Measurements from ENCODE around the gene PFDN1.

PFDN1 gene

DNA sequence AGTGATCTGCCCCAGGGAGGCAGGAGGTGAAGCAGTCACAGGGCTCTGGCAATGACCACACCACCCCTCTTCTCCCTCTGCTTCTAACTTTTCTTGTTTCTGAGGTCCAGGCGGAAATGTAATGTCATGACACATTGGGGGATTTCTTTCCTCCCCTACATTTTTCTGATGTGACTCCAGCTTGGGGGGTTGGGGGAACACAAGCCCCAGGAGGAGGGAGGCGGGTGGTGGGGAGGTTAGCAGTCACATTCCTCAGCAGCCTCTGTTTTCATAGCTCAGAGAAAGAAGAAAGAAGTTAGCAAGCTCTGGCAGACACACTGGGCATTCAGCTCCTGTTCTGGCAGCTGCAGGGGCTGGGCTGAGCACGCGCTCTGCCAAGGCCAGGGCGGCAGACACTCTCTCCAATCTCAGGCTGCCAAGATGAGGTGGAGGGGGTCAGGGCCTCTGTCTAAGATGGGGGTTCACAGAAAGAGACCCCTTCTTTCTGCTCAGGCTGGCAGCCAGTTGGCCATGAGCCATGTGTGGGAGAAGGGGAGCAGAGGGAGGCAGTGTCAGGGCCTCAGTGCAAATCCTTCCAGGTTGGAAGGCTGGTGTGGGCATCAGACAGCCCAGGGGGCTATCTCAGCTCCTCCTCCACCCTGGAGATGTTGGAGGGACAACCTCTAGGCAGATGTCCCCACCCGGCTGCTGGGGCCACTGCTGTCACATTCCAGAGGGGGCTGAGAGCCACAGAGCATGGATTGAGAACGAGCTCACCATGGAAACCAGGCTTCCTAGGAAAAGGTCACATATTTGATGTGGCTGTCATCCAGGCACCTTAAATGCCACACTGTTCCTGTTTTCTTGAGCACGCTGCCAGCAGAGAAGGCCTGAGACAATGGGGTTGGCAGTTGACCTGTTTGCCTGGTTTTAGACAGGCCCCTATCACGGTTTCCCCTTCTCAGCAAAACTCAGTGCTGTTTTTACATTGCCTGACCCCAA lies 20.1 kb upstream of the PFDN1 start:
- H3K27me3 ChIP-seq (replicated peaks in 2 of 5; ENCODE audit: control insufficient read depth in 4 of 5, insufficient read depth in 5 of 5, low read length in 4 of 5) = no peaks in the 10 kb centered on the region
- H3K4me3 ChIP-seq (ENCODE audit: control insufficient read depth in 1 of 7, extremely low read depth in 1 of 7, insufficient read depth in 4 of 7, low read depth in 2 of 7, low read length in 6 of 7) = no peak overlapping the region
- no peaks in the 10 kb centered on the region for H3K9me3 ChIP-seq (ENCODE audit: control extremely low read depth in 1 of 5, control insufficient read depth in 4 of 5, insufficient read depth in 2 of 5, low read depth in 1 of 5, low read length in 4 of 5)
- H3K36me3 ChIP-seq (ENCODE audit: control insufficient read depth in 4 of 4, insufficient read depth in 4 of 4, low read length in 3 of 4) = no peaks in the 10 kb centered on the region
- H3K27ac ChIP-seq (ENCODE audit: insufficient read depth in 1 of 2, low read depth in 1 of 2, low read length in 2 of 2, poor library complexity in 1 of 2, severe bottlenecking in 2 of 2) = no peak overlapping the region
- ChIA-PET POLR2A (no interaction called here), CTCF (interaction anchor here (0.6 to 1.4 kb wide), 3 partner anchors 11 to 23 kb away, joined by 3 to 4 read pairs (median 3); no protein-coding TSS in a partner anchor)
- peaks cover 0 to 19% (median 0%) of the 10 kb centered on the region in 4 experiments for H3K4me1 ChIP-seq (ENCODE audit: control extremely low read depth in 1 of 4, control insufficient read depth in 4 of 4, insufficient read depth in 4 of 4, low read length in 3 of 4)
- WGBS (ENCODE audit: insufficient coverage) = 86% methylated on average over 7 of the region's 9 CpGs
- DNase-seq = no peak

- CTCF ChIA-PET = interaction anchor here (0.7 to 1.7 kb wide), 8 partner anchors 10 to 66 kb away, joined by 3 to 4 read pairs (median 4); no protein-coding TSS in a partner anchor
- 94% methylated on average over 2 of the region's 2 CpGs for WGBS (ENCODE audit: insufficient coverage)
- Histone ChIP-seq H3K36me3 (ENCODE audit: control insufficient read depth in 4 of 4, insufficient read depth in 4 of 4, low read length in 3 of 4) (no peaks in the 10 kb centered on the region), H3K4me1 (ENCODE audit: control extremely low read depth in 1 of 4, control insufficient read depth in 4 of 4, insufficient read depth in 4 of 4, low read length in 3 of 4) (peaks cover 0 to 19% (median 0%) of the 10 kb centered on the region in 4 experiments), H3K27ac (ENCODE audit: insufficient read depth in 1 of 2, low read depth in 1 of 2, low read length in 2 of 2, poor library complexity in 1 of 2, severe bottlenecking in 2 of 2) (no peak overlapping the region), H3K9me3 (ENCODE audit: control extremely low read depth in 1 of 5, control insufficient read depth in 4 of 5, insufficient read depth in 2 of 5, low read depth in 1 of 5, low read length in 4 of 5) (no peaks in the 10 kb centered on the region), H3K27me3 (replicated peaks in 2 of 5; ENCODE audit: control insufficient read depth in 4 of 5, insufficient read depth in 5 of 5, low read length in 4 of 5) (no peaks in the 10 kb centered on the region), H3K4me3 (ENCODE audit: control insufficient read depth in 1 of 7, extremely low read depth in 1 of 7, insufficient read depth in 4 of 7, low read depth in 2 of 7, low read length in 6 of 7) (no peak overlapping the region)
- no peak for DNase-seq
- POLR2A ChIA-PET = no interaction called here
Measured at GRCh38 chr5:140321796-140322195, 18.9 kb upstream of the PFDN1 start.

GRCh38 chr5:140319833-140320232 lies 16.9 kb upstream of the PFDN1 start:
- POLR2A ChIA-PET = no interaction called here
- no peak overlapping the region for H3K27ac ChIP-seq (ENCODE audit: insufficient read depth in 1 of 2, low read depth in 1 of 2, low read length in 2 of 2, poor library complexity in 1 of 2, severe bottlenecking in 2 of 2)
- WGBS (ENCODE audit: insufficient coverage) = 80% methylated on average over 1 of the region's 1 CpG
- CTCF ChIA-PET = no interaction called here
- no peak overlapping the region for H3K4me3 ChIP-seq (ENCODE audit: control insufficient read depth in 1 of 7, extremely low read depth in 1 of 7, insufficient read depth in 4 of 7, low read depth in 2 of 7, low read length in 6 of 7)
- H3K36me3 ChIP-seq (ENCODE audit: control insufficient read depth in 4 of 4, insufficient read depth in 4 of 4, low read length in 3 of 4) = no peaks in the 10 kb centered on the region
- DNase-seq = no peak
- H3K27me3 ChIP-seq (replicated peaks in 2 of 5; ENCODE audit: control insufficient read depth in 4 of 5, insufficient read depth in 5 of 5, low read length in 4 of 5) = no peaks in the 10 kb centered on the region
- H3K4me1 ChIP-seq (ENCODE audit: control extremely low read depth in 1 of 4, control insufficient read depth in 4 of 4, insufficient read depth in 4 of 4, low read length in 3 of 4) = peaks cover 0 to 18% (median 0%) of the 10 kb centered on the region in 4 experiments
- no peaks in the 10 kb centered on the region for H3K9me3 ChIP-seq (ENCODE audit: control extremely low read depth in 1 of 5, control insufficient read depth in 4 of 5, insufficient read depth in 2 of 5, low read depth in 1 of 5, low read length in 4 of 5)

- ChIA-PET CTCF (interaction anchor here (1.3 kb wide), 1 partner anchor 23 kb away, joined by 3 read pairs; no protein-coding TSS in a partner anchor), POLR2A (no interaction called here)
- Histone ChIP-seq H3K9me3 (ENCODE audit: control extremely low read depth in 1 of 5, control insufficient read depth in 4 of 5, insufficient read depth in 2 of 5, low read depth in 1 of 5, low read length in 4 of 5) (no peaks in the 10 kb centered on the region), H3K27ac (ENCODE audit: insufficient read depth in 1 of 2, low read depth in 1 of 2, low read length in 2 of 2, poor library complexity in 1 of 2, severe bottlenecking in 2 of 2) (no peak overlapping the region), H3K4me3 (ENCODE audit: control insufficient read depth in 1 of 7, extremely low read depth in 1 of 7, insufficient read depth in 4 of 7, low read depth in 2 of 7, low read length in 6 of 7) (no peak overlapping the region), H3K4me1 (ENCODE audit: control extremely low read depth in 1 of 4, control insufficient read depth in 4 of 4, insufficient read depth in 4 of 4, low read length in 3 of 4) (peaks cover 0 to 16% (median 0%) of the 10 kb centered on the region in 4 experiments), H3K27me3 (replicated peaks in 2 of 5; ENCODE audit: control insufficient read depth in 4 of 5, insufficient read depth in 5 of 5, low read length in 4 of 5) (no peaks in the 10 kb centered on the region), H3K36me3 (ENCODE audit: control insufficient read depth in 4 of 4, insufficient read depth in 4 of 4, low read length in 3 of 4) (no peaks in the 10 kb centered on the region)
- 98% methylated on average over 4 of the region's 4 CpGs for WGBS (ENCODE audit: insufficient coverage)
- DNase-seq = no peak
Measured at GRCh38 chr5:140318792-140319191, 15.9 kb upstream of the PFDN1 start.

DNA sequence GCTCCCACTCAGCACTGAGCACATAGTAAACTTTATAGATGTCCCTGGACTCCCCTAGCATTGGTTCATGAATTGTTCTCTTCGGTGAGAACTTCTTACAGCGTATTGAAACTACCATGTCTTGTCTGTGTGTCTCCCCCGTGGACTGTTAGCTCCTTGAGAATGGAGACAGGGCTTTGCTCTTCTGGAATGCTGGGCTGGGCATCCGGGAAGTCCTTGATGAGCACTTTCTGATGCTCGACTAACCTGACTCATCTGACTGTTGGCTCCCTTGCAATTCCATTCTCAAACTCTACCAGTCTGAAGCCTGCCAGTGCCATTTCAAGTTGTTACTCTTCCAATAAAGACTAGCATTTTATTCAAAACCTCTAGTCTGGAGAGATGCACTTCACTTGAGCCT lies 15.0 kb upstream of the PFDN1 start:
- ChIA-PET CTCF (interaction anchor here (1.0 to 1.3 kb wide), 3 partner anchors 24 to 28 kb away, joined by 3 to 4 read pairs (median 3); no protein-coding TSS in a partner anchor), POLR2A (no interaction called here)
- H3K4me3 ChIP-seq (ENCODE audit: control insufficient read depth in 1 of 7, extremely low read depth in 1 of 7, insufficient read depth in 4 of 7, low read depth in 2 of 7, low read length in 6 of 7) = no peak overlapping the region
- H3K27ac ChIP-seq (ENCODE audit: insufficient read depth in 1 of 2, low read depth in 1 of 2, low read length in 2 of 2, poor library complexity in 1 of 2, severe bottlenecking in 2 of 2) = no peak overlapping the region
- peaks cover 0 to 16% (median under 1%) of the 10 kb centered on the region in 4 experiments for H3K4me1 ChIP-seq (ENCODE audit: control extremely low read depth in 1 of 4, control insufficient read depth in 4 of 4, insufficient read depth in 4 of 4, low read length in 3 of 4)
- 100% methylated on average over 5 of the region's 5 CpGs for WGBS (ENCODE audit: insufficient coverage)
- H3K27me3 ChIP-seq (replicated peaks in 2 of 5; ENCODE audit: control insufficient read depth in 4 of 5, insufficient read depth in 5 of 5, low read length in 4 of 5) = no peaks in the 10 kb centered on the region
- no peak for DNase-seq
- no peaks in the 10 kb centered on the region for H3K9me3 ChIP-seq (ENCODE audit: control extremely low read depth in 1 of 5, control insufficient read depth in 4 of 5, insufficient read depth in 2 of 5, low read depth in 1 of 5, low read length in 4 of 5)
- H3K36me3 ChIP-seq (ENCODE audit: control insufficient read depth in 4 of 4, insufficient read depth in 4 of 4, low read length in 3 of 4) = no peaks in the 10 kb centered on the region

DNA sequence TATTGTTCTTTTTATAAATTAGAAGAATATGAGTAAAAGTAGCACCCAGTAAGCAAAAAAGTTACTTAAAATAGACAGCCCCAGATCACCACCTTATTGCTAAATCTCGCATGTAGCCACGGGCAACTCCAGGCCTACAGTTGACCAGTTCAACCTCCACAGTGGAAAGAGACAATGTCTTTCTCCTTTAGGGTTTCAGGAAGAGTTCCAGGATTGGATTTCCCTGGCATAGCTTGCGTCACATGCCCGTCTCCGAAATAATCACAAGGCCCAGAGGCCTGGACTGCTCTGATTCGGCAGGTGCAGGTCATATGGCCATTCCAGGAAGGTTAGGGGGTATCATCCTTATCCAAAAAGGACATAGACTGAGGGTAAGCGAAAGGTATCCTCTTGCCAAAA lies 9.9 kb upstream of the PFDN1 start:
- ChIA-PET CTCF (interaction anchor here (1.3 to 1.8 kb wide), 4 partner anchors 11 to 89 kb away, joined by 3 to 4 read pairs (median 4); no protein-coding TSS in a partner anchor), POLR2A (no interaction called here)
- Histone ChIP-seq H3K4me1 (ENCODE audit: control extremely low read depth in 1 of 4, control insufficient read depth in 4 of 4, insufficient read depth in 4 of 4, low read length in 3 of 4) (peaks cover 2 to 15% (median 11%) of the 10 kb centered on the region in 4 experiments), H3K9me3 (ENCODE audit: control extremely low read depth in 1 of 5, control insufficient read depth in 4 of 5, insufficient read depth in 2 of 5, low read depth in 1 of 5, low read length in 4 of 5) (no peaks in the 10 kb centered on the region), H3K27ac (ENCODE audit: insufficient read depth in 1 of 2, low read depth in 1 of 2, low read length in 2 of 2, poor library complexity in 1 of 2, severe bottlenecking in 2 of 2) (no peak overlapping the region), H3K4me3 (ENCODE audit: control insufficient read depth in 1 of 7, extremely low read depth in 1 of 7, insufficient read depth in 4 of 7, low read depth in 2 of 7, low read length in 6 of 7) (no peak overlapping the region), H3K27me3 (replicated peaks in 2 of 5; ENCODE audit: control insufficient read depth in 4 of 5, insufficient read depth in 5 of 5, low read length in 4 of 5) (no peaks in the 10 kb centered on the region), H3K36me3 (ENCODE audit: control insufficient read depth in 4 of 4, insufficient read depth in 4 of 4, low read length in 3 of 4) (no peaks in the 10 kb centered on the region)
- WGBS (ENCODE audit: insufficient coverage) = 96% methylated on average over 6 of the region's 7 CpGs
- DNase-seq = no peak

Measured in common myeloid progenitor, CD34-positive (primary cell).